C4-2B (cell line): ENCODE data around the gene CASP7.

Source experiments
- CTCF ChIP-seq: fragments of 450-650 bp; conservative IDR thresholded peaks from 2 replicates; pipeline ENCODE4 v1.5.1; 2017; ENCODE audit warnings: mild to moderate bottlenecking
- ZFX ChIP-seq: fragments of 450-650 bp; IDR thresholded peaks from 2 replicates; pipeline ENCODE4 v1.6.1; 2017

- TF ChIP-seq CTCF (no peak), ZFX (no peak)
Measured at GRCh38 chr10:113716109-113716910, 36.6 kb downstream of the CASP7 start.
